ENCODE data around the gene TBCCD1.
A peak's percentile ranks its signal among the peaks of the same experiment; 100 is the strongest.

DNA sequence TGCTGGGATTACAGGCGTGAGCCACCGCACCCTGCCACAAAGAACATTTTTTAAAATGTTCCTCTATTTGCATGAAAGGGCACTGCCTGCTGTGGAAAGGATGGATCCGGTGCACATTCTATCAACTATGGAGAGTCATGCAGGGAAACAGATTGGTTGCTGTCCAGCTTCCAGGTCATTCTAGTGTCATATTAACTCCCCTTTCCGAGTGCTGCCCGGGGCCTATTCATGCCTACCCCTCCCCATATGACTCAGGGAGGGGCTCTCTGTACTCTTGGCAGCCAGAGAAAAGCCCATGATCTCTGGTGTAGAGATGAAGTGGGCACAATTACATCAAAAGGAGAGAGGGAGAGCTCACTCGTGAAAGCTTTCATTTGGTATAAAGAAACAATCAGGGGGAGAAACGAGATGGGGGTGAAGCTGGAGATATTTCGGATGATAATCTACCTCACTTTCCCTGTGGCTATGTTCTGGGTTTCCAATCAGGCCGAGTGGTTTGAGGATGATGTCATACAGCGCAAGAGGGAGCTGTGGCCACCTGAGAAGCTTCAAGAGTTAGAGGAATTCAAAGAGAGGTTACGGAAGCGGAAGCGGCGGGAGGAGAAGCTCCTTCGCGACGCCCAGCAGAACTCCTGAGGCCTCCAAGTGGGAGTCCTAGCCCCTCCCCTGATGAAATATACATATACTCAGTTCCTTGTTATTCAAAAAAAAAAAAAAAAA, 29.6 kb upstream of the TBCCD1 start:
- TF ChIP-seq TCF12 (IDR thresholded peaks at IDR 0.05; ENCODE audit: low read depth): no peak
- peak; percentile 41 for TF ChIP-seq REST (IDR thresholded peaks at IDR 0.05; ENCODE audit: low read depth)
- TF ChIP-seq ZBTB7A (IDR thresholded peaks at IDR 0.05; ENCODE audit: low read depth): no peak

Measured in Ishikawa (cell line).